Fibroblast of lung (primary cell): ENCODE measurements around the gene OR10H2.

Source experiments
- CTCF ChIP-seq, 2 donors: IDR thresholded peaks in 1 of 2; conservative IDR thresholded peaks in 1 of 2; 1 replicate in 1 of 2; 2 replicates in 1 of 2; pipeline ENCODE4 v1.5.1; 2011 to 2012; ENCODE audit warnings: low read length in 2 of 2, control low read depth in 1 of 2, inconsistent platforms in 1 of 2, low read depth in 1 of 2, mild to moderate bottlenecking in 1 of 2
- EZH2 ChIP-seq: IDR thresholded peaks from 2 replicates; pipeline ENCODE4 v1.5.1; 2012; ENCODE audit warnings: low read length, control low read depth, mild to moderate bottlenecking; ENCODE audit errors: missing control alignments

- TF ChIP-seq CTCF (conservative IDR thresholded peaks at IDR 0.05 in 1 of 2, IDR thresholded peaks at IDR 0.05 in 1 of 2; ENCODE audit: low read depth in 1 of 2, low read length in 2 of 2) (no peak), EZH2 (no peak)
Observed at GRCh38 chr19:15715642-15716041, 12.2 kb upstream of the OR10H2 start.
